Thyroid gland (tissue), 4 donors: ENCODE data around the gene EDEM3.

Experiments
- CTCF ChIP-seq, 6 experiments: fragments of 200-600 bp in 3 of 6; fragments of 450-650 bp in 3 of 6; sonication (generic) in 3 of 6; IDR thresholded peaks; one replicate each; pipeline ENCODE4 v1.5.1; 2016 to 2019; ENCODE audit warnings: antibody characterized with exemption in 6 of 6, mild to moderate bottlenecking in 2 of 6, inconsistent platforms in 1 of 6, moderate library complexity in 1 of 6
- POLR2A ChIP-seq, 2 donors: fragments of 450-650 bp; IDR thresholded peaks; one replicate each; pipeline ENCODE4 v1.6.1; 2017; ENCODE audit warnings: antibody characterized with exemption in 2 of 2, mild to moderate bottlenecking in 2 of 2, moderate library complexity in 1 of 2

DNA sequence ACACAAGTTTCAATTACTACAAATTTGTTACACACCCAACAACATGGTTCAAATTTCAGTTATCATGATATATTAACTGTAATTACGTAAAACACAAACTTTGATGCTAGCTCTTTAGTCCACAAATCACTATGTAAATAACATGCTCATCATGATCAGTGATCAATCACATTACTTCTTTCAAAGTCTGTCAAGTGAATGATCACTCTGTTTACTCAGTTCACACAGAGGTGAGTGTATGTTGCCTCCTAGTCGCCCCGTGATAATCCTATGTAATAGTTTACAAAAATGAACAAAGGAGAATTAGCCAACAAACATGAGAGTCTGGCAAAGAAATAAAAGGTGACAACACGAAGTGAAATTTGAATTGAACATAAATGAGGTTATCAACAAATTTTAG is 14.3 kb downstream of the EDEM3 start:
- TF ChIP-seq CTCF (IDR thresholded peaks at IDR 0.05): no peak
- TF ChIP-seq POLR2A (IDR thresholded peaks at IDR 0.05): no peak
